H1 (cell line): ENCODE results near the gene TRIM45. TPM values are rescaled to one million over a fixed set of nuclear protein-coding genes. Genes with fewer than 3 reads are reported as not detected.

Experiments
- CTCF ChIA-PET: fragments of 300-600 bp; sonication (Branson Sonifier 250); formaldehyde crosslinking; loops from one replicate; lab custom pipeline; 2021; ENCODE audit not compliant: partially characterized antibody; lab: Charles Lee
- POLR2A ChIA-PET: fragments of 300-600 bp; sonication (Branson Sonifier 250); formaldehyde crosslinking; loops from one replicate; lab custom pipeline; 2021; ENCODE audit warnings: inconsistent platforms; ENCODE audit not compliant: partially characterized antibody; lab: Charles Lee
- DNase-seq, 2 experiments: peaks; one replicate each; pipeline versions ENCODE4 v3.0.0 to v3.0.0-alpha.2; 2010 to 2022; ENCODE audit warnings: low spot score in 2 of 2, low read depth in 1 of 2, mixed read lengths in 1 of 2
- FAIRE-seq: peaks from 2 replicates; lab custom pipeline; 2011; peaks lifted over from hg19 to GRCh38; lab: Jason Lieb, UNC
- H2AFZ ChIP-seq: 2 replicates; pipeline ENCODE4 v1.8.1; 2012; ENCODE audit warnings: low read length, inconsistent platforms
- H2AK5ac ChIP-seq: 2 replicates; pipeline ENCODE4 v1.6.1; 2013; ENCODE audit warnings: low read depth, low read length
- H2BK120ac ChIP-seq: replicated peaks from 2 replicates; pipeline ENCODE3; 2013; ENCODE audit warnings: low read depth, low read length, inconsistent platforms
- H2BK12ac ChIP-seq: 2 replicates; pipeline ENCODE4 v1.6.1; 2013; ENCODE audit warnings: low read depth, low read length
- H2BK15ac ChIP-seq: 2 replicates; pipeline ENCODE4 v1.6.1; 2013; ENCODE audit warnings: low read length
- H2BK20ac ChIP-seq: 2 replicates; pipeline ENCODE4 v1.6.1; 2013; ENCODE audit warnings: low read length
- H2BK5ac ChIP-seq: 2 replicates; pipeline ENCODE4 v1.6.1; 2013; ENCODE audit warnings: low read depth, low read length
- H3K14ac ChIP-seq: 2 replicates; pipeline ENCODE4 v1.6.1; 2013; ENCODE audit warnings: inconsistent platforms; ENCODE audit not compliant: insufficient read length
- H3K18ac ChIP-seq: 2 replicates; pipeline ENCODE4 v1.6.1; 2013; ENCODE audit warnings: low read length; ENCODE audit errors: extremely low read depth
- H3K23ac ChIP-seq: 2 replicates; pipeline ENCODE4 v1.6.1; 2013; ENCODE audit warnings: inconsistent platforms; ENCODE audit not compliant: insufficient read length
- H3K23me2 ChIP-seq: 2 replicates; pipeline ENCODE4 v1.6.1; 2013; ENCODE audit warnings: low read depth, low read length
- H3K27ac ChIP-seq: 2 replicates; pipeline ENCODE4 v1.6.1; 2011; ENCODE audit warnings: low read depth, low read length, inconsistent platforms
- H3K27me3 ChIP-seq, 4 experiments: replicated peaks in 1 of 4; 1 replicate in 1 of 4; 2 replicates in 3 of 4; pipeline versions ENCODE4 v1.6.1 to v1.8.1; 2011 to 2013; ENCODE audit warnings: low read length in 3 of 4, mild to moderate bottlenecking in 3 of 4, inconsistent platforms in 2 of 4, mixed read lengths in 2 of 4, moderate library complexity in 1 of 4; ENCODE audit not compliant: control insufficient read depth in 3 of 4, insufficient read depth in 3 of 4; ENCODE audit errors: extremely low read depth in 1 of 4
- H3K36me3 ChIP-seq, 4 experiments: 2 replicates each; pipeline versions ENCODE4 v1.6.1 to v1.8.1; 2011 to 2013; ENCODE audit warnings: mild to moderate bottlenecking in 4 of 4, low read length in 3 of 4, moderate library complexity in 2 of 4, control low read depth in 1 of 4, inconsistent platforms in 1 of 4; ENCODE audit not compliant: insufficient read depth in 4 of 4, control insufficient read depth in 2 of 4
- H3K4ac ChIP-seq: replicated peaks from 2 replicates; pipeline ENCODE3; 2013; ENCODE audit warnings: low read length, low read depth, mixed read lengths, inconsistent platforms; ENCODE audit not compliant: insufficient read length
- H3K4me1 ChIP-seq, 4 experiments: replicated peaks in 1 of 4; 1 replicate in 1 of 4; 2 replicates in 3 of 4; pipeline versions ENCODE4 v1.6.1 to v1.8.1; 2011 to 2013; ENCODE audit warnings: low read length in 3 of 4, inconsistent platforms in 2 of 4, mixed read lengths in 1 of 4; ENCODE audit not compliant: insufficient read depth in 4 of 4, control insufficient read depth in 3 of 4
- H3K4me2 ChIP-seq, 2 experiments: 2 replicates each; pipeline versions ENCODE4 v1.6.1 to v1.8.1; 2011 to 2013; ENCODE audit warnings: low read depth in 2 of 2, low read length in 2 of 2, control low read depth in 1 of 2, inconsistent platforms in 1 of 2, mild to moderate bottlenecking in 1 of 2; ENCODE audit not compliant: insufficient read depth in 1 of 2
- H3K4me3 ChIP-seq, 4 experiments: fragments of 200-600, 300-600 bp in 1 of 4; sonication (generic), shearing (Covaris generic), sonication (Bioruptor Twin) in 1 of 4; 2 replicates each; pipeline versions ENCODE4 v1.5.1 to v1.8.1; 2011 to 2016; ENCODE audit warnings: low read length in 4 of 4, low read depth in 3 of 4, control low read depth in 2 of 4, inconsistent platforms in 2 of 4, mild to moderate bottlenecking in 2 of 4, mixed read lengths in 1 of 4, moderate library complexity in 1 of 4; ENCODE audit not compliant: insufficient read depth in 2 of 4; ENCODE audit errors: extremely low read depth in 1 of 4
- H3K56ac ChIP-seq: replicated peaks from 2 replicates; pipeline ENCODE3; 2013; ENCODE audit warnings: low read depth, mild to moderate bottlenecking, mixed read lengths, low read length, inconsistent platforms; ENCODE audit not compliant: insufficient read length
- H3K79me1 ChIP-seq: 2 replicates; pipeline ENCODE4 v1.6.1; 2013; ENCODE audit warnings: low read depth, low read length, control low read depth
- H3K79me2 ChIP-seq, 2 experiments: 2 replicates each; pipeline versions ENCODE4 v1.6.1 to v1.8.1; 2012 to 2013; ENCODE audit warnings: low read length in 2 of 2, mild to moderate bottlenecking in 2 of 2, inconsistent platforms in 1 of 2; ENCODE audit not compliant: insufficient read depth in 2 of 2, control insufficient read depth in 1 of 2
- H3K9ac ChIP-seq, 4 experiments: replicated peaks in 1 of 4; 1 replicate in 1 of 4; 2 replicates in 3 of 4; pipeline versions ENCODE4 v1.6.1 to v1.8.1; 2011 to 2013; ENCODE audit warnings: low read depth in 3 of 4, low read length in 3 of 4, control low read depth in 2 of 4, mild to moderate bottlenecking in 2 of 4, moderate library complexity in 2 of 4, inconsistent platforms in 1 of 4; ENCODE audit errors: extremely low read depth in 1 of 4
- H3K9me3 ChIP-seq, 2 experiments: 2 replicates each; pipeline versions ENCODE4 v1.6.1 to v1.8.1; 2012 to 2013; ENCODE audit warnings: mild to moderate bottlenecking in 2 of 2, moderate library complexity in 2 of 2, control low read depth in 1 of 2, inconsistent platforms in 1 of 2, low read depth in 1 of 2, low read length in 1 of 2, mixed read lengths in 1 of 2; ENCODE audit not compliant: insufficient read depth in 2 of 2
- H4K20me1 ChIP-seq, 2 experiments: replicated peaks in 1 of 2; 2 replicates each; pipeline versions ENCODE3 to v1.8.1; 2011 to 2013; ENCODE audit warnings: inconsistent platforms in 2 of 2, low read length in 2 of 2, mild to moderate bottlenecking in 1 of 2; ENCODE audit not compliant: insufficient read depth in 2 of 2, control insufficient read depth in 1 of 2
- H4K5ac ChIP-seq: 2 replicates; pipeline ENCODE4 v1.6.1; 2013; ENCODE audit warnings: low read length, low read depth, mixed read lengths, inconsistent platforms; ENCODE audit not compliant: insufficient read length
- H4K8ac ChIP-seq: 2 replicates; pipeline ENCODE4 v1.8.0; 2013; ENCODE audit warnings: mild to moderate bottlenecking, moderate library complexity, low read length, inconsistent platforms; ENCODE audit not compliant: insufficient read depth; ENCODE audit errors: extremely low read depth
- H4K91ac ChIP-seq: replicated peaks from 2 replicates; pipeline ENCODE3; 2013; ENCODE audit warnings: low read length, mixed read lengths, inconsistent platforms; ENCODE audit not compliant: insufficient read length
- BCL11A ChIP-seq, 2 experiments: IDR thresholded peaks; one replicate each; pipeline ENCODE4 v1.6.1; 2011; ENCODE audit warnings: low read depth in 2 of 2, low read length in 2 of 2, mild to moderate bottlenecking in 2 of 2
- CEBPB ChIP-seq: IDR thresholded peaks from 2 replicates; pipeline ENCODE4 v1.6.1; 2012; ENCODE audit warnings: low read depth, low read length
- CREB1 ChIP-seq: IDR thresholded peaks from 2 replicates; pipeline ENCODE4 v1.6.1; 2012; ENCODE audit warnings: inconsistent platforms
- GTF2F1 ChIP-seq: IDR thresholded peaks from 2 replicates; pipeline ENCODE4 v1.6.1; 2012; ENCODE audit warnings: low read depth, low read length, improper control_type of control experiment, borderline replicate concordance
- POLR2AphosphoS5 ChIP-seq: IDR thresholded peaks from 2 replicates; pipeline ENCODE4 v1.6.1; 2011; ENCODE audit warnings: low read depth, low read length
- SP1 ChIP-seq: IDR thresholded peaks from 2 replicates; pipeline ENCODE4 v1.6.1; 2011; ENCODE audit warnings: low read depth, low read length
- TEAD4 ChIP-seq: IDR thresholded peaks from 2 replicates; pipeline ENCODE4 v1.6.1; 2012; ENCODE audit warnings: low read depth, low read length, inconsistent platforms, mixed read lengths
- WGBS, 2 experiments: shearing (Covaris generic) in 1 of 2; methylation state at CpG; one replicate each; pipeline versions ENCODE4 v1.1.6 to v1.1.7; 2013 to 2015; ENCODE audit warnings: low lambda C conversion rate in 2 of 2, mixed read lengths in 2 of 2, inconsistent platforms in 1 of 2, low coverage in 1 of 2, missing lambda C conversion rate in 1 of 2; ENCODE audit not compliant: insufficient replicate concordance in 2 of 2, insufficient coverage in 1 of 2, insufficient read length in 1 of 2; ENCODE audit errors: extremely low coverage in 1 of 2, missing lambda C conversion rate in 1 of 2; 5-methylcytosine and 5-hydroxymethylcytosine counted together
- polyA plus RNA-seq, 7 experiments: library from polyadenylated mRNA; depleted of rRNA in 3 of 7; stranded (reverse) in 5 of 7; unstranded in 2 of 7; fragments of >200 nt in 5 of 7; fragments of 200-250 nt in 2 of 7; gene quantifications; 1 replicate in 5 of 7; 2 replicates in 1 of 7; 4 replicates in 1 of 7; pipeline versions ENCODE4 v1.2.1 to v1.2.3, GENCODE V29; 2011 to 2013; ENCODE audit warnings: missing spikeins in 2 of 7, mixed read lengths in 2 of 7
- total RNA-seq: library from RNA; stranded (reverse); fragmentation: NEBNext Ultra II Directional; extraction: Animal tissue kit (Norgen Biotek cat#: 25700); gene quantifications from 2 replicates; pipeline ENCODE4 v1.2.1, GENCODE V29; 2021

TRIM45 gene
- total and polyA plus RNA-seq, 2 of the 8 experiments (the other 6 are each of a cell fraction or from before 2014, with no cell fraction given): 13.7 to 16.7 TPM

- Histone ChIP-seq H3K23ac (no peak overlapping the region), H3K4me1 (no peaks in the 10 kb centered on the region; a peak in 1 of 7 replicates), H4K20me1 (peaks cover 1 to 4% of the 10 kb centered on the region in 2 experiments), H2BK20ac (no peak overlapping the region), H2BK5ac (no peak overlapping the region), H3K9ac (no peak overlapping the region), H3K4me2 (no peak overlapping the region), H2BK15ac (no peak overlapping the region), H3K79me1 (peaks cover 2% of the 10 kb centered on the region; the same call in 1 of the 2 replicates), H4K8ac (no peak overlapping the region), H3K27ac (no peak overlapping the region), H3K14ac (no peak overlapping the region), H4K5ac (no peak overlapping the region), H2BK12ac (no peak overlapping the region), H3K27me3 (peaks cover 0 to 1% (median 0%) of the 10 kb centered on the region in 4 experiments; a peak in 1 of 7 replicates), H2AFZ (no peak overlapping the region), H3K18ac (no peak overlapping the region), H2AK5ac (no peak overlapping the region), H3K4me3 (no peak overlapping the region), H2BK120ac (no peak overlapping the region), H3K23me2 (no peaks in the 10 kb centered on the region), H3K79me2 (peaks cover 0 to 26% of the 10 kb centered on the region in 2 experiments; a peak in 2 of 4 replicates), H3K4ac (no peak overlapping the region), H3K56ac (no peak overlapping the region), H3K9me3 (no peaks in the 10 kb centered on the region), H3K36me3 (peaks cover 9 to 38% (median 29%) of the 10 kb centered on the region in 4 experiments), H4K91ac (no peak overlapping the region)
- TF ChIP-seq TEAD4 (no peak), POLR2AphosphoS5 (no peak), SP1 (no peak), CEBPB (no peak), CREB1 (no peak), BCL11A (IDR thresholded peaks at IDR 0.05; ENCODE audit: low read depth in 2 of 2, low read length in 2 of 2) (no peak), GTF2F1 (no peak)
- ChIA-PET POLR2A (no interaction called here), CTCF (interaction anchor here (1.1 to 5.2 kb wide), 6 partner anchors 9 to 224 kb away, joined by 3 to 49 read pairs (median 8); no protein-coding TSS in a partner anchor)
- WGBS, 2 experiments: 94% methylated on average over 6 of the region's 6 CpGs; no CpG with 5 or more reads in 1 of the 2 experiments
- FAIRE-seq (no peak), DNase-seq (no peak)
These were observed 55.2 kb downstream of the TRIM45 start for GRCh38 chr1:117066367-117066766.
